Small intestine (tissue), 7 donors: ENCODE data around the gene ACAD8. TPM values are rescaled to one million over a fixed set of nuclear protein-coding genes. Genes with fewer than 3 reads are reported as not detected.
"Not testable (repeated sequence)": the region's sequence is repeated elsewhere in the genome, so short reads cannot be mapped to it uniquely, and the experiment has no call there.

Experiments
- DNase-seq, 2 donors: peaks; one replicate each; pipeline versions ENCODE4 v3.0.0 to v3.0.0-alpha.2; 2013
- FAIRE-seq: peaks from 2 replicates; lab custom pipeline; 2012; peaks lifted over from hg19 to GRCh38; lab: Jason Lieb, UNC
- H3K27ac ChIP-seq, 3 donors: one replicate each; pipeline ENCODE4 v1.5.1; 2013; ENCODE audit warnings: low read length in 2 of 3, mild to moderate bottlenecking in 2 of 3, control low read depth in 1 of 3, inconsistent platforms in 1 of 3, low read depth in 1 of 3, moderate library complexity in 1 of 3
- H3K27me3 ChIP-seq, 3 donors: one replicate each; pipeline ENCODE4 v1.6.1; 2013; ENCODE audit warnings: low read length in 3 of 3, inconsistent platforms in 1 of 3; ENCODE audit not compliant: control insufficient read depth in 3 of 3, insufficient read depth in 3 of 3
- H3K36me3 ChIP-seq, 3 donors: one replicate each; pipeline ENCODE4 v1.6.1; 2013; ENCODE audit warnings: low read length in 3 of 3, inconsistent platforms in 1 of 3, low read depth in 1 of 3, mild to moderate bottlenecking in 1 of 3, moderate library complexity in 1 of 3; ENCODE audit not compliant: control insufficient read depth in 3 of 3, insufficient read depth in 2 of 3
- H3K4me1 ChIP-seq, 3 donors: one replicate each; pipeline ENCODE4 v1.6.1; 2013; ENCODE audit warnings: low read length in 2 of 3, inconsistent platforms in 1 of 3, low read depth in 1 of 3, mild to moderate bottlenecking in 1 of 3, moderate library complexity in 1 of 3; ENCODE audit not compliant: control insufficient read depth in 3 of 3, insufficient read depth in 2 of 3
- H3K4me3 ChIP-seq, 3 donors: one replicate each; pipeline ENCODE4 v1.5.1; 2013; ENCODE audit warnings: low read length in 3 of 3, control low read depth in 1 of 3, inconsistent platforms in 1 of 3, low read depth in 1 of 3, mild to moderate bottlenecking in 1 of 3, moderate library complexity in 1 of 3
- H3K9me3 ChIP-seq, 2 donors: one replicate each; pipeline ENCODE4 v1.6.1; 2013; ENCODE audit warnings: low read depth in 1 of 2, low read length in 1 of 2; ENCODE audit not compliant: control insufficient read depth in 2 of 2, insufficient read depth in 1 of 2
- WGBS, 3 donors: extraction: QIAGEN DNeasy Blood & Tissue Kit; methylation state at CpG; one replicate each; pipeline ENCODE4 v1.1.7; 2013; 5-methylcytosine and 5-hydroxymethylcytosine counted together
- polyA plus RNA-seq, 4 donors: library from polyadenylated mRNA; stranded (reverse) in 3 of 4; unstranded in 1 of 4; fragments of 200-250 nt in 3 of 4; fragments of 120-200 nt in 1 of 4; gene quantifications; one replicate each; pipeline versions ENCODE4 v1.2.1 to v1.2.3, GENCODE V29; 2013
- donor health status: healthy with polysubstance abuse.
- donor health status: control.
- donor health status: control.
- donor health status: Bipolar disorder and iron deficiency.
- donor health status: healthy.

The ACAD8 gene
- polyA plus RNA-seq, 4 donors, result 18.0 to 29.3 (median 23.9) TPM

DNA sequence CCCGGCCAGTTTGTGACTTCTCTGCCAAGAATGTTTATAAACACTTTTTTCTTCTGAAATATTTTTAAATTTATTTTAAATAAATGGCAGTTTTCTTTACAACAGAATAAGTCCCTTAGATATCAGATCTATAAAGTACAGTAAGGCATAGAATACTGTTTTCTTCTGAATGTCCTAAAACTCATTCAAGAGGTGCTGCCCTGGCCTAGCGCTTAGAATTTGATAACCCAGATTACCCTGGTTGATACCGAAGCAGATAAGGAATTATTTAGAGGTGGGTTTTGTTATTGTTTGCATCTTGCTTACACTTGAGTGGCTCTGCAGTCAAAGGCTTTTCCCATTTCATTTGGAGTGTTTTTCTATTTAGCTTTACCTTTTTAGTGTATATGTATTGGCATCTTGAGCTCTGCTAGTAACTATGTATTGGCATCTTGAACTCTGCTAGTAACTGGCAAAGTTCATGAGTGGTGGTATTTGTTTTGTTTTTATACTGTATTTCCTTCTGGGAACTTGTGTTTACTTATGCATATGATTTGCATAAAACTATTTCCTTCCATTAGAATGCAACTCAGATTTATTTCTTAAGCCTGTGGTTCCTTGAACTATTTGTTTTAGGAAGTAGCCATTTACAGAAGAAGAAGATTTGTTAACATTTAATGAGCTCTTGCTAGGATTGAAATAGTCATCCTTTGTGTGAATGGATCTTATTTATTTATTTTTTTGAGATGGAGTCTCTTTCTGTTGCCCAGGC, 1.2 kb downstream of the ACAD8 start:
- peak overlapping the region in 2 of 3 donors; percentile 79 to 98 for H3K4me3 ChIP-seq
- no peak overlapping the region for H3K27ac ChIP-seq
- peaks cover 0 to 5% (median 5%) of the 10 kb centered on the region in 3 donors for H3K4me1 ChIP-seq
- DNase-seq (no peak), FAIRE-seq (no peak)
- no peaks in the 10 kb centered on the region for H3K9me3 ChIP-seq
- 31 to 58% (median 50%) methylated on average over 3 of the region's 3 CpGs for WGBS, 3 donors
- no peaks in the 10 kb centered on the region for H3K27me3 ChIP-seq
- H3K36me3 ChIP-seq, result peaks cover 2 to 18% (median 5%) of the 10 kb centered on the region in 3 donors

DNA sequence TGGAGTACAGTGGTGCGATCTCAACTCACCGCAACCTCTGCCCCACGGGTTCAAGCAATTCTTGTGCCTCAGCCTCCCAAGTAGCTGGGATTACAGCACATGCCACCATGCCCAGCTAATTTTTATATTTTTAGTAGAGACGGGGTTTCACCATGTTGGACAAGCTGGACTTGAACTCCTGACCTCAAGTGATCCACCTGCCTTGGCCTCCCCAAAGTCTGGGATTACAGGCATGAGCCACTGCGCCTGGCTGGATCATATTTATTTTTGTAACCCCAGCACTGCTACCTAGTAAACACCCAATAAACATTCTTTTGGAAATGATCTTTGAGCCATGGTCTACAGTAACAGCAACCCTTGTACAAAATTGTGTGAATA, 1.8 kb downstream of the ACAD8 start:
- 96 to 98% (median 98%) methylated on average over 5 of the region's 5 CpGs for WGBS, 3 donors
- H3K27me3 ChIP-seq, FAIRE-seq: not testable (repeated sequence)

DNA sequence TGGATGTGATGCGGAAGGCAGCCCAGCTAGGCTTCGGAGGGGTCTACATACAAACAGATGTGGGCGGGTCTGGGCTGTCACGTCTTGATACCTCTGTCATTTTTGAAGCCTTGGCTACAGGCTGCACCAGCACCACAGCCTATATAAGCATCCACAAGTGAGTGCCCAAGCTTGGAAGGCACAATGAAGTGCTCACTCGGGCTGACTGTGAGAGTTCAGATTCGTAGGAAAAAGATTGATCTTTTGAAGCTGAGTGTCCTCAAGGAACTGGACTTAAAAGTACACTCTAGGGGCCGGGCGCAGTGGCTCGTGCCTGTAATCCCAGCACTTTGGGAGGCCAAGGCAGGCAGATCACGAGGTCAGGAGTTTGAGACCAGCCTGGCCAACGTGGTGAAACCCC, 3.7 kb downstream of the ACAD8 start:
- WGBS, 3 donors, result 90 to 94% (median 94%) methylated on average over 11 of the region's 11 CpGs

More for the DNA sequence above, 1.8 kb downstream of the ACAD8 start:
- not testable (repeated sequence) for H3K9me3 ChIP-seq, DNase-seq, H3K4me3 ChIP-seq, H3K4me1 ChIP-seq, H3K27ac ChIP-seq
- peaks cover 2 to 16% (median 5%) of the 10 kb centered on the region in 3 donors for H3K36me3 ChIP-seq

DNA sequence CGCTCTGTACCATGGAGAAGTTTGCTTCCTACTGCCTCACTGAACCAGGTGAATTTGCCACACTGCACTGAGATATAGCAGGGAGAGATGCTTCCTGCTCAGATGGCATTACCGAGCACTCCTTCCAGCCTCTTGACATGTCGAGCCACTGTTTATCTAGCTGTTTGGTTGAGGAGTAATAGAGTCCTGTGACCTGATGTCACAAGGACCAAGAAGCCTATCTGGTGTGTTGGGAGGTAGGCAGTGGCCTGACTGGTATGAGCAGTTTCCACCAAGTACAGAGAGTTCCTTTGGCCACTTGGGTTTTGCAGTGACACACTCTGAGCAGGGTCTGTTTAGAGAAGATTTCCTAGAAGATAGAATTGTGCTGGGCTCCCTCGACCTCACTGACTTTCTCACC, 5.2 kb downstream of the ACAD8 start:
- peaks cover 0 to 5% (median 0%) of the 10 kb centered on the region in 3 donors for H3K4me1 ChIP-seq
- WGBS, 3 donors, result 89 to 99% (median 90%) methylated on average over 4 of the region's 4 CpGs
- H3K9me3 ChIP-seq, result no peaks in the 10 kb centered on the region
- H3K36me3 ChIP-seq, result peaks cover 15 to 38% (median 16%) of the 10 kb centered on the region in 3 donors
- no peaks in the 10 kb centered on the region for H3K27me3 ChIP-seq
- FAIRE-seq (no peak), DNase-seq (no peak)
- H3K4me3 ChIP-seq, result no peak overlapping the region
- H3K27ac ChIP-seq, result no peak overlapping the region

More for the DNA sequence above, 3.7 kb downstream of the ACAD8 start:
- no peaks in the 10 kb centered on the region for H3K27me3 ChIP-seq
- peaks cover 1 to 26% (median 9%) of the 10 kb centered on the region in 3 donors for H3K36me3 ChIP-seq
- no peak for DNase-seq
- H3K9me3 ChIP-seq, result no peaks in the 10 kb centered on the region
- no peak overlapping the region for H3K27ac ChIP-seq
- FAIRE-seq, result no peak
- H3K4me3 ChIP-seq, result no peak overlapping the region
- H3K4me1 ChIP-seq, result peaks cover 0 to 5% (median under 1%) of the 10 kb centered on the region in 3 donors

DNA sequence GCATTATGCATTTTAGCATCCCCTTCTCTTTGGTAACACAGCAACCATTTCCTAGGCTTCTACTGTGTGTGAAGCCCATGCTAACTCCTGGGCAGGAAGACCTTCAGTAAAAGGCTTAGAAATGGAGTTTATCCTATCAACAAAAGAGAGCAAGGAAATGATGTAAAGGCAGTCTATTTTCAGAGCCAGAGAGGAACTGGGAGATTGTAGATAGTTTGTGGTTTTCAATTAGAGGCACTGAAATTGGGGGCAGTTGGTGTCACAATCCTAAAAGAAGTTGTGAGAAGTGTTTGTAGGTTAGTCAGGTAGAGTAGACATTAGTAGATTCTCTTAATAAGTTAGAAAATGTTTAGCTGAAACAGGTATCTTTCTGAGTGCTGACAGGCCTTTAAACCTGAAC, 7.1 kb downstream of the ACAD8 start:
- Histone ChIP-seq H3K9me3 (no peaks in the 10 kb centered on the region), H3K36me3 (peaks cover 16 to 40% (median 16%) of the 10 kb centered on the region in 3 donors), H3K4me1 (no peaks in the 10 kb centered on the region), H3K4me3 (no peak overlapping the region), H3K27ac (no peak overlapping the region), H3K27me3 (no peaks in the 10 kb centered on the region)
- FAIRE-seq (no peak), DNase-seq (no peak)

DNA sequence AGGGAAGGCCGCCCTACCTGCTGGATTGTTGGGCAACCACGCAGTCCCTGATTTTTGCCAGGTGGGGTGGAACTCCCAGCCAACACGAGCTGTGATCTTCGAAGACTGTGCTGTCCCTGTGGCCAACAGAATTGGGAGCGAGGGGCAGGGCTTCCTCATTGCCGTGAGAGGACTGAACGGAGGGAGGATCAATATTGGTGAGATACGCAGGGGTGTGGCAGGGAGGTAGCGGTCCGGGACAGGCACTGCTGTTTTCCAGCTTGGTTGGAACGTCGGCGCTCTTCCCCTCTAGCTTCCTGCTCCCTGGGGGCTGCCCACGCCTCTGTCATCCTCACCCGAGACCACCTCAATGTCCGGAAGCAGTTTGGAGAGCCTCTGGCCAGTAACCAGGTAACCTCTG, 7.6 kb downstream of the ACAD8 start:
- H3K27ac ChIP-seq, result no peak overlapping the region
- H3K27me3 ChIP-seq, result no peaks in the 10 kb centered on the region
- no peak overlapping the region for H3K4me3 ChIP-seq
- WGBS, 3 donors, result 92 to 94% (median 93%) methylated on average over 16 of the region's 16 CpGs
- no peak for FAIRE-seq
- H3K9me3 ChIP-seq, result no peaks in the 10 kb centered on the region
- DNase-seq, result no peak
- peaks cover 16 to 40% (median 16%) of the 10 kb centered on the region in 3 donors for H3K36me3 ChIP-seq
- H3K4me1 ChIP-seq, result no peaks in the 10 kb centered on the region

DNA sequence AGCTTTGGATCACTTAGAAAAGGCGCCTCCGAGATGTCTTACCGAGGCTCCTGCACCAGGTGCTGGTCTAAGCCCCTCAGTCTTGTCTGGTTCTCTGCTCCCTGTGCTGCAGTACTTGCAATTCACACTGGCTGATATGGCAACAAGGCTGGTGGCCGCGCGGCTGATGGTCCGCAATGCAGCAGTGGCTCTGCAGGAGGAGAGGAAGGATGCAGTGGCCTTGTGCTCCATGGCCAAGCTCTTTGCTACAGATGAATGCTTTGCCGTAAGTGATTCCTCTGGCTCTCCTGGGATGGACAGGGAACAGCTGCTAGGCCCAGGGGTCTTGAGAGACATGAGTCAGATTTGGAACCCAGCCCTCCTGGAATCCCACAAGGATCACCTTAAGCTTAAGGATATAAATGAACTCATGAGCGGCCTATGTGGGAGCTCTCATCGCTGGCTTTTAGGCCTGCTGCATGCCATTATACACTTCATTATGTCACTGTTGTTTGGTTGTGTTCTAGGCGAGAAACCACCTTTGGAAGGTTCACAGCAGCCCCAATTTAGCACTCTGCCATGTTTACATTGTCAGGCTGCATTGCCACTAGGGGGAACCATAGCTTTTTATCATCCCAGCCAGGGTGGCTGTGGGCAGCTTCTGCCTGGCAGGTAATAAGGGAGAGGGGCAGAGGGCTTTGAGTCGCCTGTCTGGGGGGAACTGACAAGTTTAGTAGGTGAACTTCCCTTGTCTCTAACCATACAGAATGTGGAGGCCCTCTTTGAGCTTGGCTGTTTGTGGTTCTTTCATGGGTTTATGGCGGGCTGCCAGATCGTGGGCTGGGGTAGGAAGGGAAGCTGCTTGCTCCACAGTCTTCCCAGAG, 8.5 kb downstream of the ACAD8 start:
- H3K27me3 ChIP-seq, result no peaks in the 10 kb centered on the region
- no peaks in the 10 kb centered on the region for H3K9me3 ChIP-seq
- no peak overlapping the region for H3K4me3 ChIP-seq
- FAIRE-seq, result no peak
- WGBS, 3 donors, result 90 to 95% (median 90%) methylated on average over 14 of the region's 14 CpGs
- H3K27ac ChIP-seq, result no peak overlapping the region
- no peaks in the 10 kb centered on the region for H3K4me1 ChIP-seq
- peaks cover 16 to 39% (median 16%) of the 10 kb centered on the region in 3 donors for H3K36me3 ChIP-seq
- DNase-seq, result peak; percentile 15 to 25

DNA sequence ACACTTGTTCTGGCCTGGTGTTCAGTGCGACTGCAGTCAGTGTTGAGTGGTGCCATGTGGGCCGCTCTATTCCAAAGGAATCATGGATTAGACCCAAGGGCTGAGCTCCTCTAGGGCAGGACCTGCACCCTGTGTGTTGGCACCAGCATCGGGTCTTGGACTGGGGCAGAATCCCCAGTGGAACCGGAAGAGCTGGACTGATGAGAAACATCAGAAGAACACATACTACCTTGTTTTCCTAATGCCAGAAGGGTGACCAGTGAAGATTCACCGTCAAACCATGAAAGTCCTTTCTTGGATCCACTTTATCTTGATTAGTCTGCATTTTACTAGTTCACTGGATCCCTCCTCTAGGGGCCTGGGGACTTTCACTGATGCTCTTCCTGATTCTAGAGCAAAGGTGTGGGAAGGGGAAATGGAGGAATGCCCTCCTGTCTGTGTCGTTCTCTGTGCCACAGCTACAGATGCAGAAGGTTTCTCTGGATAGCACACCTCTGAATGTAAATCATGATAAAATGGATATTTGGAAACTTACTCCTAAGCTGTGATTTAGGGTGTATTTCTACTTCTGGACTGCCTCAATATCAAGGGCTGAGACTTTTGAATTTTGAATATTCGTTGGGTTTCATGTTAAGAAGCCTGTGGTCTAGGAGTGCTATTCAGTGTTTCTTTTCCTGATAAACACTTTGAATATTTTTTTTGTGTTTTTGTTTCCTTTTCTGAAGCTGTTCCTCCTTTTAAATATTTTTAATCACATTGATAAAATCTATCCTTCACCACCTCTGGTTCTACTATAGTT, 11.8 kb downstream of the ACAD8 start:
- H3K27me3 ChIP-seq, result peaks cover 0 to 2% (median 0%) of the 10 kb centered on the region in 3 donors
- H3K4me1 ChIP-seq, result no peaks in the 10 kb centered on the region
- WGBS, 3 donors, result 88 to 92% (median 91%) methylated on average over 7 of the region's 7 CpGs
- no peaks in the 10 kb centered on the region for H3K9me3 ChIP-seq
- FAIRE-seq (no peak), DNase-seq (no peak)
- peaks cover 10 to 28% (median 16%) of the 10 kb centered on the region in 3 donors for H3K36me3 ChIP-seq
- H3K4me3 ChIP-seq, result no peak overlapping the region
- no peak overlapping the region for H3K27ac ChIP-seq
